IMR-90 (cell line): ENCODE data around the gene TGFB2. TPM values are rescaled to one million over a fixed set of nuclear protein-coding genes. Genes with fewer than 3 reads are reported as not detected.

Experiments used
- ATAC-seq: fragments of 200-7000 bp; cut with Tn5 transposase; 2 replicates; pipeline ENCODE4 v1.9.1; 2020; ENCODE audit warnings: low read depth, mild to moderate bottlenecking, moderate library complexity
- BruUV-seq: library from RNA; stranded (reverse); fragments of 400-500 nt; replicated peaks from 2 replicates; lab custom pipeline; 2021; lab: Mats Ljungman, UMichigan
- CTCF ChIA-PET: fragments of 300-600 bp; formaldehyde crosslinking; extraction: SDS; loops from one replicate; lab custom pipeline; 2021; ENCODE audit warnings: antibody characterized with exemption; lab: Yijun Ruan, JAX
- POLR2A ChIA-PET: fragments of 300-600 bp; sonication (Branson Sonifier 250); formaldehyde crosslinking; loops from one replicate; lab custom pipeline; 2022; ENCODE audit warnings: antibody characterized with exemption; ENCODE audit not compliant: unreplicated experiment; lab: Charles Lee
- DNase-seq: peaks from one replicate; pipeline ENCODE4 v3.0.0; 2013
- H2AFZ ChIP-seq: replicated peaks from 2 replicates; pipeline ENCODE3; 2013; ENCODE audit warnings: low read length, mild to moderate bottlenecking; ENCODE audit not compliant: poor library complexity
- H2AK5ac ChIP-seq: 2 replicates; pipeline ENCODE4 v1.6.1; 2013; ENCODE audit warnings: low read depth, low read length, inconsistent platforms
- H2AK9ac ChIP-seq: replicated peaks from 2 replicates; pipeline ENCODE3; 2013; ENCODE audit warnings: mild to moderate bottlenecking, low read depth, low read length, moderate library complexity; ENCODE audit not compliant: poor library complexity
- H2BK120ac ChIP-seq: 2 replicates; pipeline ENCODE4 v1.6.1; 2013; ENCODE audit warnings: low read depth, low read length, inconsistent platforms
- H2BK15ac ChIP-seq: 3 replicates; pipeline ENCODE4 v1.6.1; 2013; ENCODE audit warnings: low read depth, low read length, inconsistent platforms
- H2BK20ac ChIP-seq: 2 replicates; pipeline ENCODE4 v1.6.1; 2013; ENCODE audit warnings: low read depth, mild to moderate bottlenecking, inconsistent platforms, low read length, moderate library complexity
- H2BK5ac ChIP-seq: 2 replicates; pipeline ENCODE4 v1.6.1; 2013; ENCODE audit warnings: mild to moderate bottlenecking, low read depth, low read length, inconsistent platforms; ENCODE audit not compliant: poor library complexity, severe bottlenecking
- H3K14ac ChIP-seq: replicated peaks from 2 replicates; pipeline ENCODE4 v1.6.1; 2013; ENCODE audit warnings: low read depth, low read length, inconsistent platforms
- H3K18ac ChIP-seq: 2 replicates; pipeline ENCODE4 v1.6.1; 2013; ENCODE audit warnings: low read depth, low read length, control low read depth
- H3K23ac ChIP-seq: 2 replicates; pipeline ENCODE4 v1.6.1; 2013; ENCODE audit warnings: low read depth, low read length, inconsistent platforms
- H3K27ac ChIP-seq: 2 replicates; pipeline ENCODE4 v1.5.1; 2013; ENCODE audit warnings: mild to moderate bottlenecking, control low read depth, low read length; ENCODE audit not compliant: insufficient read depth
- H3K27me3 ChIP-seq: 2 replicates; pipeline ENCODE4 v1.6.1; 2013; ENCODE audit warnings: low read length; ENCODE audit not compliant: control insufficient read depth, insufficient read depth
- H3K36me3 ChIP-seq: 2 replicates; pipeline ENCODE4 v1.6.1; 2013; ENCODE audit warnings: low read length, mixed read lengths; ENCODE audit not compliant: control insufficient read depth, insufficient read depth
- H3K4ac ChIP-seq: 2 replicates; pipeline ENCODE4 v1.6.1; 2013; ENCODE audit warnings: low read depth, low read length, inconsistent platforms
- H3K4me1 ChIP-seq: 2 replicates; pipeline ENCODE4 v1.6.1; 2013; ENCODE audit warnings: low read length, mixed read lengths; ENCODE audit not compliant: control insufficient read depth, insufficient read depth
- H3K4me2 ChIP-seq: 2 replicates; pipeline ENCODE4 v1.6.1; 2013; ENCODE audit warnings: low read depth, mild to moderate bottlenecking, control low read depth, low read length, moderate library complexity
- H3K4me3 ChIP-seq: 2 replicates; pipeline ENCODE4 v1.5.1; 2013; ENCODE audit warnings: low read depth, mild to moderate bottlenecking, control low read depth, low read length, moderate library complexity; ENCODE audit not compliant: insufficient read depth
- H3K56ac ChIP-seq: 2 replicates; pipeline ENCODE4 v1.6.1; 2013; ENCODE audit warnings: low read length, inconsistent platforms; ENCODE audit not compliant: insufficient read depth; ENCODE audit errors: extremely low read depth
- H3K79me1 ChIP-seq, 2 experiments: 2 replicates each; pipeline ENCODE4 v1.6.1; 2013; ENCODE audit warnings: low read length in 2 of 2, inconsistent platforms in 1 of 2, low read depth in 1 of 2
- H3K9ac ChIP-seq: 2 replicates; pipeline ENCODE4 v1.6.1; 2013; ENCODE audit warnings: low read depth, low read length, control low read depth
- H3K9me1 ChIP-seq: 2 replicates; pipeline ENCODE4 v1.6.1; 2013; ENCODE audit warnings: low read length, inconsistent platforms; ENCODE audit not compliant: insufficient read depth
- H3K9me3 ChIP-seq: 2 replicates; pipeline ENCODE4 v1.6.1; 2013; ENCODE audit warnings: low read length; ENCODE audit not compliant: control insufficient read depth, insufficient read depth
- H4K20me1 ChIP-seq: 2 replicates; pipeline ENCODE4 v1.6.1; 2013; ENCODE audit warnings: low read length, inconsistent platforms; ENCODE audit not compliant: insufficient read depth
- H4K5ac ChIP-seq: 2 replicates; pipeline ENCODE4 v1.6.1; 2013; ENCODE audit warnings: mild to moderate bottlenecking, low read depth, low read length, control low read depth
- H4K8ac ChIP-seq, 2 experiments: 2 replicates each; pipeline ENCODE4 v1.6.1; 2013; ENCODE audit warnings: low read depth in 2 of 2, low read length in 2 of 2, control low read depth in 1 of 2, inconsistent platforms in 1 of 2
- H4K91ac ChIP-seq: 2 replicates; pipeline ENCODE4 v1.6.1; 2013; ENCODE audit warnings: low read depth, low read length, inconsistent platforms; ENCODE audit not compliant: insufficient read depth
- BHLHE40 ChIP-seq: fragments of 150-350 bp; IDR thresholded peaks from 2 replicates; pipeline ENCODE4 v1.6.1; 2016; ENCODE audit warnings: mild to moderate bottlenecking, low read depth, low read length
- CEBPB ChIP-seq: IDR thresholded peaks from 2 replicates; pipeline ENCODE4 v1.6.1; 2012; ENCODE audit warnings: low read depth, low read length, improper control_type of control experiment
- CHD1 ChIP-seq: IDR thresholded peaks from 2 replicates; pipeline ENCODE4 v1.6.1; 2012; ENCODE audit warnings: low read depth, low read length, improper control_type of control experiment
- FOS ChIP-seq: fragments of 150-350 bp; IDR thresholded peaks from 2 replicates; pipeline ENCODE4 v1.6.1; 2016; ENCODE audit warnings: low read depth, low read length
- MAFK ChIP-seq: IDR thresholded peaks from 2 replicates; pipeline ENCODE4 v1.6.1; 2012; ENCODE audit warnings: low read depth, low read length, improper control_type of control experiment
- MAZ ChIP-seq: IDR thresholded peaks from 2 replicates; pipeline ENCODE4 v1.6.1; 2012; ENCODE audit warnings: low read depth, mild to moderate bottlenecking, low read length, improper control_type of control experiment, moderate library complexity, borderline replicate concordance
- MXI1 ChIP-seq: IDR thresholded peaks from 2 replicates; pipeline ENCODE4 v1.6.1; 2012; ENCODE audit warnings: low read depth, mild to moderate bottlenecking, low read length, moderate library complexity, borderline replicate concordance
- NFE2L2 ChIP-seq: fragments of 150-350 bp; IDR thresholded peaks from 2 replicates; pipeline ENCODE4 v1.6.1; 2016; ENCODE audit warnings: low read depth, mild to moderate bottlenecking, low read length
- POLR2A ChIP-seq: IDR thresholded peaks from 2 replicates; pipeline ENCODE4 v1.6.1; 2012; ENCODE audit warnings: mild to moderate bottlenecking, low read depth, low read length
- RAD21 ChIP-seq: IDR thresholded peaks from 2 replicates; pipeline ENCODE4 v1.6.1; 2012; ENCODE audit warnings: low read length, improper control_type of control experiment
- RCOR1 ChIP-seq: IDR thresholded peaks from 2 replicates; pipeline ENCODE4 v1.6.1; 2012; ENCODE audit warnings: mild to moderate bottlenecking, low read length, improper control_type of control experiment; ENCODE audit not compliant: insufficient replicate concordance
- RFX5 ChIP-seq: IDR thresholded peaks from 2 replicates; pipeline ENCODE4 v1.8.0; 2012; ENCODE audit warnings: low read depth, mild to moderate bottlenecking, low read length, moderate library complexity
- SMC3 ChIP-seq: fragments of 150-350 bp; IDR thresholded peaks from 2 replicates; pipeline ENCODE4 v1.6.1; 2016; ENCODE audit warnings: low read depth, mild to moderate bottlenecking, antibody characterized with exemption, low read length, moderate library complexity
- WGBS, 2 experiments: methylation state at CpG; one replicate each; pipeline versions ENCODE4 v1.1.5 to v1.1.7; 2013; ENCODE audit warnings: missing lambda C conversion rate in 2 of 2; ENCODE audit not compliant: insufficient read length in 1 of 2; ENCODE audit errors: extremely low coverage in 2 of 2; 5-methylcytosine and 5-hydroxymethylcytosine counted together
- dilution Hi-C: fragments of 300-500 bp; cut with HindIII; formaldehyde crosslinking; loops from one replicate; pipeline ENCODE4 v1.14.3; 2018; ENCODE audit warnings: low sequenced_read_pairs; ENCODE audit not compliant: unreplicated experiment
- in situ Hi-C: fragments of 300-500 bp; cut with MboI; formaldehyde crosslinking; loops from 3 replicates; pipeline ENCODE4 v1.14.3; 2019; ENCODE audit warnings: low sequenced_read_pairs, inconsistent platforms, mixed read lengths
- intact Hi-C: fragments of 100-400 bp; cut with micrococcal nuclease; formaldehyde crosslinking; loops from 2 replicates; pipeline ENCODE4 v1.10.0; 2022
- polyA plus RNA-seq, 3 experiments: library from polyadenylated mRNA; depleted of rRNA; stranded (reverse); fragments of >200 nt; gene quantifications; 2 replicates each; pipeline ENCODE4 v1.2.3, GENCODE V29; 2012; ENCODE audit warnings: low replicate concordance in 1 of 3
- total RNA-seq: library from RNA; depleted of rRNA; stranded (reverse); fragments of >200 nt; gene quantifications from 2 replicates; pipeline ENCODE4 v1.2.3, GENCODE V29; 2012
- TF ChIP-seq, protein P1 (sequence below): fragments of 150-350 bp; IDR thresholded peaks from 2 replicates; pipeline ENCODE4 v1.6.1; 2017; ENCODE audit warnings: mild to moderate bottlenecking, antibody characterized with exemption, low read length, low read depth
- TF ChIP-seq, protein P2 (sequence below): fragments of 150-350 bp; IDR thresholded peaks from 2 replicates; pipeline ENCODE4 v1.6.1; 2016; ENCODE audit warnings: low read depth, mild to moderate bottlenecking, low read length, moderate library complexity, borderline replicate concordance
- TF ChIP-seq, protein P3 (sequence below): conservative IDR thresholded peaks from 2 replicates; pipeline ENCODE4 v1.5.1; 2012; ENCODE audit warnings: mild to moderate bottlenecking, low read depth, low read length, improper control_type of control experiment

The TGFB2 gene
- total and polyA plus RNA-seq, 2 of the 4 experiments (the other 2 are of a cell fraction) = 3.7 to 3.8 TPM

DNA sequence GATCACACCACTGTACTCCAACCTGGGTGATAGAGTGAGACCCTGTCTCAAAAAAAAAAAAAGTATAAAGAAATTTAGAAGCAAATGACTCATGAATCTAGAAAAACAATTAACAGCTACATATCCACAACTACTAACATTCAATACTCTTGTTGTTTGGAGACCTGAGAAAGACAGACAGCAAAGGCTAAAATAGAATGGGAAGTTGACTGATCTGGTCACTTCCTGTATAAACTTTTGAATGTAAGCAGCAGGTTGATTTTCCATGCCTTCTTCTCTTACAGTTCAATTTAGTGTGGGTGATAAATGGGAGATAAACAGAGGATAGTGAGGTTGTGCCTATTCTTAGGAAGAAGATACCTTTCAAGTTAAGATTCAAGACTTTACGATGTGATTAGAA is 85.2 kb downstream of the TGFB2 start:
- POLR2A ChIA-PET = no interaction called here

More for the DNA sequence above, 85.2 kb downstream of the TGFB2 start:
- no peak overlapping the region for H3K4me2 ChIP-seq
- H3K27me3 ChIP-seq = no peaks in the 10 kb centered on the region
- dilution Hi-C loops = no loop called here
- H3K27ac ChIP-seq = no peak overlapping the region
- WGBS, 2 experiments = no CpG with 5 or more reads among the region's 1 CpG
- H2BK5ac ChIP-seq = no peak overlapping the region
- CTCF ChIA-PET = interaction anchor here (0.6 kb wide), 1 partner anchor 349 kb away, joined by 3 read pairs; no protein-coding TSS in a partner anchor
- H3K9me3 ChIP-seq = no peaks in the 10 kb centered on the region
- H3K56ac ChIP-seq = no peak overlapping the region
- in situ Hi-C loops = no loop called here
- no peak overlapping the region for H3K9ac ChIP-seq
- H2BK15ac ChIP-seq = no peak overlapping the region
- no peaks in the 10 kb centered on the region for H4K20me1 ChIP-seq
- H3K18ac ChIP-seq = no peak overlapping the region
- H2AK5ac ChIP-seq = no peak overlapping the region
- H4K91ac ChIP-seq = no peak overlapping the region
- H3K14ac ChIP-seq = no peak overlapping the region
- no peaks in the 10 kb centered on the region for H3K9me1 ChIP-seq
- no peak overlapping the region for H2AFZ ChIP-seq
- no peak overlapping the region for H2BK20ac ChIP-seq
- H2BK120ac ChIP-seq = no peak overlapping the region
- H3K23ac ChIP-seq = no peak overlapping the region
- H4K5ac ChIP-seq = no peak overlapping the region
- 0 out of 2 replicates have a peak, but pooled peaks cover 2% of the 10 kb centered on the region for H3K36me3 ChIP-seq
- DNase-seq (no peak), ATAC-seq (no peak)
- H3K4me1 ChIP-seq = peaks cover 3% of the 10 kb centered on the region; the same call in 1 of the 2 replicates
- H3K4me3 ChIP-seq = no peak overlapping the region
- H3K4ac ChIP-seq = no peak overlapping the region
- no peak overlapping the region for H2AK9ac ChIP-seq
- intact Hi-C loops = no loop called here
- no peak for TF ChIP-seq RCOR1
- TF ChIP-seq RAD21 = no peak
- no peak for TF ChIP-seq BHLHE40
- TF ChIP-seq MAZ = no peak
- no peak for TF ChIP-seq SMC3
- TF ChIP-seq NFE2L2 = no peak
- TF ChIP-seq CEBPB = no peak
- no peak for TF ChIP-seq POLR2A
- TF ChIP-seq MXI1 = no peak
- TF ChIP-seq MAFK = no peak
- TF ChIP-seq, protein P1, sequence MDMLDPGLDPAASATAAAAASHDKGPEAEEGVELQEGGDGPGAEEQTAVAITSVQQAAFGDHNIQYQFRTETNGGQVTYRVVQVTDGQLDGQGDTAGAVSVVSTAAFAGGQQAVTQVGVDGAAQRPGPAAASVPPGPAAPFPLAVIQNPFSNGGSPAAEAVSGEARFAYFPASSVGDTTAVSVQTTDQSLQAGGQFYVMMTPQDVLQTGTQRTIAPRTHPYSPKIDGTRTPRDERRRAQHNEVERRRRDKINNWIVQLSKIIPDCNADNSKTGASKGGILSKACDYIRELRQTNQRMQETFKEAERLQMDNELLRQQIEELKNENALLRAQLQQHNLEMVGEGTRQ = no peak
- TF ChIP-seq CHD1 = no peak
- TF ChIP-seq, protein P2, sequence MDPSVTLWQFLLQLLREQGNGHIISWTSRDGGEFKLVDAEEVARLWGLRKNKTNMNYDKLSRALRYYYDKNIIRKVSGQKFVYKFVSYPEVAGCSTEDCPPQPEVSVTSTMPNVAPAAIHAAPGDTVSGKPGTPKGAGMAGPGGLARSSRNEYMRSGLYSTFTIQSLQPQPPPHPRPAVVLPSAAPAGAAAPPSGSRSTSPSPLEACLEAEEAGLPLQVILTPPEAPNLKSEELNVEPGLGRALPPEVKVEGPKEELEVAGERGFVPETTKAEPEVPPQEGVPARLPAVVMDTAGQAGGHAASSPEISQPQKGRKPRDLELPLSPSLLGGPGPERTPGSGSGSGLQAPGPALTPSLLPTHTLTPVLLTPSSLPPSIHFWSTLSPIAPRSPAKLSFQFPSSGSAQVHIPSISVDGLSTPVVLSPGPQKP = no peak
- TF ChIP-seq FOS = no peak
- TF ChIP-seq, protein P3, sequence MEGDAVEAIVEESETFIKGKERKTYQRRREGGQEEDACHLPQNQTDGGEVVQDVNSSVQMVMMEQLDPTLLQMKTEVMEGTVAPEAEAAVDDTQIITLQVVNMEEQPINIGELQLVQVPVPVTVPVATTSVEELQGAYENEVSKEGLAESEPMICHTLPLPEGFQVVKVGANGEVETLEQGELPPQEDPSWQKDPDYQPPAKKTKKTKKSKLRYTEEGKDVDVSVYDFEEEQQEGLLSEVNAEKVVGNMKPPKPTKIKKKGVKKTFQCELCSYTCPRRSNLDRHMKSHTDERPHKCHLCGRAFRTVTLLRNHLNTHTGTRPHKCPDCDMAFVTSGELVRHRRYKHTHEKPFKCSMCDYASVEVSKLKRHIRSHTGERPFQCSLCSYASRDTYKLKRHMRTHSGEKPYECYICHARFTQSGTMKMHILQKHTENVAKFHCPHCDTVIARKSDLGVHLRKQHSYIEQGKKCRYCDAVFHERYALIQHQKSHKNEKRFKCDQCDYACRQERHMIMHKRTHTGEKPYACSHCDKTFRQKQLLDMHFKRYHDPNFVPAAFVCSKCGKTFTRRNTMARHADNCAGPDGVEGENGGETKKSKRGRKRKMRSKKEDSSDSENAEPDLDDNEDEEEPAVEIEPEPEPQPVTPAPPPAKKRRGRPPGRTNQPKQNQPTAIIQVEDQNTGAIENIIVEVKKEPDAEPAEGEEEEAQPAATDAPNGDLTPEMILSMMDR = no peak
- no peak for TF ChIP-seq RFX5
- no peak overlapping the region for H4K8ac ChIP-seq
- H3K79me1 ChIP-seq = no peaks in the 10 kb centered on the region
- BruUV-seq = no TSS peak
